Neuron (in vitro differentiated cells): ENCODE results near the gene MAJIN.

ENCODE experiments used
- H2AFZ ChIP-seq: one replicate; pipeline ENCODE4 v1.6.1; 2013; ENCODE audit warnings: low read depth, mild to moderate bottlenecking, inconsistent platforms, low read length, moderate library complexity
- H3K27me3 ChIP-seq: one replicate; pipeline ENCODE4 v1.6.1; 2013; ENCODE audit warnings: low read length; ENCODE audit not compliant: insufficient read depth
- H3K36me3 ChIP-seq: one replicate; pipeline ENCODE4 v1.6.1; 2013; ENCODE audit warnings: low read length; ENCODE audit not compliant: insufficient read depth
- H3K4me1 ChIP-seq: one replicate; pipeline ENCODE4 v1.6.1; 2013; ENCODE audit warnings: low read length; ENCODE audit not compliant: insufficient read depth
- H3K4me3 ChIP-seq: 2 replicates; pipeline ENCODE4 v1.5.1; 2013; ENCODE audit warnings: mild to moderate bottlenecking, low read length, moderate library complexity
- H3K9me3 ChIP-seq: one replicate; pipeline ENCODE4 v1.6.1; 2013; ENCODE audit warnings: low read length

The MAJIN gene

DNA sequence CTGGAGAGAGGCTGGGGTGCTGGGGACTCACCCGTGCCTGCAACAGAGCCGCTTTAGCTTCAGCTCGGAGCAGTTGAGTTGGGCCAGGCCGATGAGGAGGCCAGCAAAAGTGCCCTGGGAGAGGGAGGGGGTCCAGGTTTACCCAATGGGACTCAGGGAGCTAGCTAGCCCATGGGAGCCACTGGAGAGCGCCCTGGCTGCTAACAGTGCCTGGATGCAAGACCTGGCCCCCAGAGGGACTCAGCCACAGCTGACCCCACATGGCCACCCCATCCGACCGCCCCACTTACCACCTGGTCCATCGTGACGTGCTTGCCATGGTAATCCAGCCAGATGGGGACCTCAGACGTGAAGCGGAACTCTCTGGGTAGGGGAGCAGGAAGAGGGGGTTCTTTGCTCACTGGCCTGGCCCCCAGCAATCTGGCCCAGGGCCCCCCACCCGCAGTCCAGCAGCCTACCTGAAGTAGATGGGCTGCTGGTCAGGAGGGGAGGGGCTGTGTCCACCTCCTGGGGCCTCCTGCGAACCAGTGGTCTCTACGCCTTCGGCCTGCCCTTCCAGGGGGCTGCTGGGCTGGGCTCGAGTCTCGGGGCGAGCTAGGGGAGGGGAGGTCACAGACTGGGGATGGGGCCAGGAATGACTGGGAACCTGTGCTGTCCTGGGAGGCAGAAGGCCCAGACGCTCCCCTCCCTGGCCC, 74.4 kb downstream of the MAJIN start:
- Histone ChIP-seq H3K27me3 (no peaks in the 10 kb centered on the region), H3K4me3 (no peak overlapping the region), H3K9me3 (no peaks in the 10 kb centered on the region), H3K36me3 (peaks cover 36% of the 10 kb centered on the region), H3K4me1 (no peaks in the 10 kb centered on the region), H2AFZ (no peak overlapping the region)

GRCh38 chr11:64896448-64897022, 75.4 kb downstream of the MAJIN start:
- Histone ChIP-seq H3K36me3 (peaks cover 29% of the 10 kb centered on the region), H3K4me3 (no peak overlapping the region), H3K4me1 (no peaks in the 10 kb centered on the region), H3K27me3 (no peaks in the 10 kb centered on the region), H2AFZ (no peak overlapping the region), H3K9me3 (no peaks in the 10 kb centered on the region)

- Histone ChIP-seq H3K9me3 (no peaks in the 10 kb centered on the region), H3K4me3 (no peak overlapping the region), H3K36me3 (peaks cover 21% of the 10 kb centered on the region), H3K27me3 (no peaks in the 10 kb centered on the region), H3K4me1 (no peaks in the 10 kb centered on the region), H2AFZ (no peak overlapping the region)
Measured at GRCh38 chr11:64894812-64895452, 77.0 kb downstream of the MAJIN start.

DNA sequence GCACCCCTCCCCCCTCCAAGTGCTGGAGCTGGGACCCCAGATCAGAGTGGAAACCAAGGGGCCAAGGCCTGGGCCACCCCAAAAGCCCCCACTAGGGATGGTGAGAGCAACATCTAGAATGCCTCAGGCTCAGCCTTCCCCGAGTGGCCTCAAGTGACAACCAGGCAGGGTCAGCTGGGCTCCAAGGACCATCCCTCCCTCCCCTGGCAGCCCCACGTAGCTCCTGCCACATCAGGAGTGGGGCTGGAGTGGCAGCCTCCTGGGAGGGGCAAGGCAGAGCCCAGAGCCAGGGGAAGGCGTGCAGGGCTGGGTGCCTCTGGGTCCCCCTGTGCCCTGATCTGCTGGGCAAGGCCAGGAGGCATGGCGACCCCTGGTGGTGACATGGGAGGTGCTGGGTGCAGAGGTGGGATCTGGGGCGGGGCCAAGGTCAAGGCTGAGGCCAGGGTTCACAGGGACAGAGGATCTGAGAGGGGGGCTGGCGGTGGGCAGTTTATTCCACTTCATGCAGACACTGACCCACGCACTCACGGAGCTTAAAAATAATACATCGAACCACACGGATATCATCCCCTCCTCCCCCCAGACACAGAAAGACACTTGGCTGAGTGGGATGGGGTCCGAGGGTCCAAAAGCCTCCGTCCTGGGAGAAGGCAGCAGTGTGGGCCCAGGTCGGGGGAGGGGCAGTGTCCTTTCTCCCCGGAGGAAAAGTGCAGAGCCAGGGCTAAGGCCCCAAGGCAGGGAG, 77.7 kb downstream of the MAJIN start:
- Histone ChIP-seq H3K36me3 (peaks cover 21% of the 10 kb centered on the region), H3K9me3 (no peaks in the 10 kb centered on the region), H2AFZ (no peak overlapping the region), H3K4me1 (no peaks in the 10 kb centered on the region), H3K27me3 (no peaks in the 10 kb centered on the region), H3K4me3 (no peak overlapping the region)

DNA sequence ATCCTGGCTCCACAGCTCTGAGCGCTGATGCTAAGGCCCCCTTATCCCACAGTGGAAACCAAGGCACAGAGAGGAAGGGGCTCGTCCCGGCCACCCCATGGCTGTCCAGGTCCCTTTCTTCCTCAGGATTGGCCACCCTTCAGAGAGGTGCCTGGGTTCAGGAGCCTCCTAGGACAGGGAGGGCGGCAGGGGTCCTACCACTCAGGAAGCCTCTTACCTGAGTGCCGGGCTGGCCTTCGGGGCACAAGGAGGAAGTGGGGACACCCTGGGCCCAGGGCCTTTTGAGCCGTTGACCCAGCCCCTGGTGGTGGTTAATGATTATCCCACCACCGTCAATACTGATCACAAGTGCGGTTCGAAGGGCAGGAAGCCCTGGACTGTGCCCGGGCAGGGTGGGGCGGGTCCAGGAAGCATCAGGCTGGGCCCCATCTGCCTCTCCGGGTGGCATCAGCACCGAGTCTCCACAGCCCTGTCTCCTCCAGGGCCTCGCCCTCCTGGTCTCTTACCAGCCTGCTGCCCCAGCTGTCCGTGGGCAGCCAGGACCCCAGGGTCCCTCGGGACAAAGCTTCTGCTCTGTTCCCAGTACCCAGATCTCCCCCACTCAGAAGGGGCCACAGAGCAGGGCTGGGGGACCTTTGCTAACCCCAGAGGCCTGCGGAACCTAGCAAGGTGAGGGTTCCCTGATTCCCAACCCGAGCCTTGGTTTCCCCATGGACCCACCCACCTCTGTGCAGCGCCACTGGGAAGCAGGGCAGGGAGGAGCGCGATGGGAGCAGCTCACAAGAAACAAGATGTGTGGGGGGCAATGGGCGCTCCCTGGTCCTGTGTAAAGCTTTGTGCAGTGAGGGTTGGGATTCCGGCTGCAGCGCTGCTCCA, 78.5 kb downstream of the MAJIN start:
- no peaks in the 10 kb centered on the region for H3K9me3 ChIP-seq
- no peak overlapping the region for H3K4me3 ChIP-seq
- peaks cover 18% of the 10 kb centered on the region for H3K36me3 ChIP-seq
- no peak overlapping the region for H2AFZ ChIP-seq
- peaks cover 3% of the 10 kb centered on the region for H3K4me1 ChIP-seq
- no peaks in the 10 kb centered on the region for H3K27me3 ChIP-seq

DNA sequence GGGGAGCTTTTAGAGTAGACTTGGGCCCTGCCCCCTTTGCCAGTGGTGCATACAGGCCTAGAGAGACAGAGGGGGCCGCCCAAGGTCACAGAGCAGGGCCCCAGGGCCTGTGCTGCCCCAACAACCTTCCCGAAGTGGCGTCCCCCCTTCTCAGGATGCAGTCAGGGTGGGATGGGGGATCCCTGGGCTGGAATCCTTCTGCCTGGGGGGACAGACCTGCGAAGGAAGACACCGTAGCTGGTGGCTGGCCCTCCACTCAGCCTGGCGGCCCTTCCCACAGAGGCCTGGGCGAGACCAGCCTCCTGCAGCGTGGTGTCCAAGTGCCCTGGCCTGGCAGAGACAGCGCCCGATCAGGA, 79.1 kb downstream of the MAJIN start:
- Histone ChIP-seq H2AFZ (no peak overlapping the region), H3K9me3 (no peaks in the 10 kb centered on the region), H3K36me3 (peaks cover 12% of the 10 kb centered on the region), H3K4me3 (no peak overlapping the region), H3K4me1 (peaks cover 7% of the 10 kb centered on the region), H3K27me3 (no peaks in the 10 kb centered on the region)

DNA sequence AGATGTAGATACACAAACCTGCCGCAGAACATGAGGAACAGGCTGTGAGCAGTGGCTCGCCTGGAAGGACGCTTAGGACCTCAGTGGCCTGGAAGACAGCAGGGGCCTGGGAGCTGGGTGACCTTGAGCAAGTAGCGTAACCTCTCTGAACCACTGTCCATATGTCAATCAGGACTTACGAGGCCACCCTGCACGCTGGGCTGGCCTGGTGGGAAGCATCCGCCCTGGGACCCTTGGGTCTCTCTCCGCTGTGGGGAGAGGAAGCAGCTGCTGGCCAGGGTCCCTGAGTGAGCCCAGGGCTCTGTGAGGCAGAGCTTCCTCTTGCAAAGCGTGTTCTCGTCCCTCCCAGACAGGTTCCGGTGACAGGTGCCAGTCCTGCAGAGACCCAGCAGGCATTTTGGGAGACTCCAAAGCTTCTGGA, 79.5 kb downstream of the MAJIN start:
- H3K4me1 ChIP-seq = peaks cover 7% of the 10 kb centered on the region

GRCh38 chr11:64891880-64892279, 80.0 kb downstream of the MAJIN start:
- no peak overlapping the region for H3K4me3 ChIP-seq

More for the DNA sequence above, 79.5 kb downstream of the MAJIN start:
- Histone ChIP-seq H2AFZ (no peak overlapping the region), H3K27me3 (no peaks in the 10 kb centered on the region), H3K36me3 (peaks cover 8% of the 10 kb centered on the region), H3K4me3 (no peak overlapping the region), H3K9me3 (no peaks in the 10 kb centered on the region)

GRCh38 chr11:64891215-64891848, 80.6 kb downstream of the MAJIN start:
- Histone ChIP-seq H3K4me3 (no peak overlapping the region), H3K27me3 (no peaks in the 10 kb centered on the region), H3K4me1 (peaks cover 7% of the 10 kb centered on the region), H2AFZ (no peak overlapping the region), H3K36me3 (peaks cover under 1% of the 10 kb centered on the region), H3K9me3 (no peaks in the 10 kb centered on the region)

More at GRCh38 chr11:64891880-64892279, 80.0 kb downstream of the MAJIN start:
- peaks cover 7% of the 10 kb centered on the region for H3K4me1 ChIP-seq
- H2AFZ ChIP-seq = no peak overlapping the region
- peaks cover 6% of the 10 kb centered on the region for H3K36me3 ChIP-seq
- no peaks in the 10 kb centered on the region for H3K9me3 ChIP-seq
- no peaks in the 10 kb centered on the region for H3K27me3 ChIP-seq

- Histone ChIP-seq H3K4me3 (no peak overlapping the region), H2AFZ (no peak overlapping the region), H3K4me1 (peaks cover 10% of the 10 kb centered on the region), H3K36me3 (no peaks in the 10 kb centered on the region), H3K27me3 (no peaks in the 10 kb centered on the region), H3K9me3 (no peaks in the 10 kb centered on the region)
Measured at GRCh38 chr11:64890522-64890939, 81.4 kb downstream of the MAJIN start.

DNA sequence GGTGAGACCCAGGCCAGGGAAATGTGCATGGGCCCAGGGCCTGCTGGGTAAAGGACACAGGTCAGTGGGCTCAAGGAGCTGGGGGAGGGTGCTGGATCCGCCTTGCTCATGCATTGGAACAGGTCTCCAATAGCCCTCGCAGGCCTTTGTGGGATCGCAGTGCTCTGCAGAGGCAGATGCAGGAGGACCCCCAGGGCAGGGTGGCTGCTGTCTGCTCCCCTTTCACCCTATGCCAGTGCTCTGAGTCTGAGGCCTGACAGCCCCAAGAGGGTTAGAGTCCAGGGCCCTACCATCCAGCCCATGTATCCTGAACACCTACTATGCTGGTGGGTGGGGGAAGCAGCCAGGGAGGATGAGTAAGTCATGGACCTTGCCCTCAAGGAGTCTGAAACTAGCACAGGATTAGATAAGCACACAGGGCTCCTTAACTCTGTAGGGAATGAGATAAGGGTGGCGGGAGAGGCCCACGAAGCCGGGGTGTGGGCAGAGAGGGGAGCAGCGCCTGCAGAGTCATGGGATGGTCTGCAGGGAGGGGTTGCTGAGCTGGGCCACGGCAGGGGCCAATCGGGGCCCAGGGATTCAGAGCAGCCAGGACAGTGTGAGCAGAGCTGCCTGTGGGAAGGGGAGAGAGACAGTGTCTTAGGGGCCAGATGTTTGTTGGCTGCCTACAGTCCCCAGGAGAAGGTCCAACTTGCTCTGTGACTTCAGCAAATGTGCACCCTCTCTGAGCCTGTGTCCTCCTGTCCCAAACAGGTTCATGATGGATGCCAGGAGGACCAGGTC, 83.0 kb downstream of the MAJIN start:
- Histone ChIP-seq H3K4me1 (peaks cover 15% of the 10 kb centered on the region), H3K4me3 (no peak overlapping the region)

GRCh38 chr11:64888406-64888728, 83.5 kb downstream of the MAJIN start:
- Histone ChIP-seq H3K4me3 (no peak overlapping the region), H3K36me3 (no peaks in the 10 kb centered on the region)

More for the DNA sequence above, 83.0 kb downstream of the MAJIN start:
- Histone ChIP-seq H2AFZ (no peak overlapping the region), H3K9me3 (no peaks in the 10 kb centered on the region), H3K36me3 (no peaks in the 10 kb centered on the region), H3K27me3 (no peaks in the 10 kb centered on the region)

More at GRCh38 chr11:64888406-64888728, 83.5 kb downstream of the MAJIN start:
- Histone ChIP-seq H3K9me3 (no peaks in the 10 kb centered on the region), H2AFZ (peak overlapping the region; percentile 1), H3K4me1 (peaks cover 15% of the 10 kb centered on the region), H3K27me3 (no peaks in the 10 kb centered on the region)
